Caki2 (cell line): ENCODE data around the gene SERPINI1. TPM values are rescaled to one million over a fixed set of nuclear protein-coding genes. Genes with fewer than 3 reads are reported as not detected.
A peak's percentile ranks its signal among the peaks of the same experiment; 100 is the strongest.
"Not testable (repeated sequence)": the region's sequence is repeated elsewhere in the genome, so short reads cannot be mapped to it uniquely, and the experiment has no call there.

Source experiments
- DNase-seq: peaks from one replicate; pipeline ENCODE4 v3.0.0-alpha.2; 2015; ENCODE audit warnings: low read depth
- in situ Hi-C: cut with HindIII; loops from 2 replicates; pipeline ENCODE4 v1.10.0; 2016; ENCODE audit warnings: low sequenced_read_pairs, low pct_unique_long_range_greater_than_20kb, mixed read lengths
- total RNA-seq: library from RNA; depleted of rRNA; stranded (reverse); fragments of >200 nt; shearing (Covaris generic); gene quantifications from 2 replicates; pipeline ENCODE4 v1.2.3, GENCODE V29; 2014; ENCODE audit warnings: low replicate concordance

SERPINI1 gene
- total RNA-seq, 1 experiment from 2014 or later, result 0.51 TPM

- in situ Hi-C loops, result no loop called here
- no peak for DNase-seq
These were observed 40.7 kb downstream of the SERPINI1 start for GRCh38 chr3:167776066-167776685.

GRCh38 chr3:167777356-167777755 lies 41.8 kb downstream of the SERPINI1 start:
- no peak for DNase-seq
- in situ Hi-C loops, result no loop called here

- no peak for DNase-seq
- in situ Hi-C loops, result no loop called here
These were observed 44.8 kb downstream of the SERPINI1 start for GRCh38 chr3:167780214-167780883.

DNA sequence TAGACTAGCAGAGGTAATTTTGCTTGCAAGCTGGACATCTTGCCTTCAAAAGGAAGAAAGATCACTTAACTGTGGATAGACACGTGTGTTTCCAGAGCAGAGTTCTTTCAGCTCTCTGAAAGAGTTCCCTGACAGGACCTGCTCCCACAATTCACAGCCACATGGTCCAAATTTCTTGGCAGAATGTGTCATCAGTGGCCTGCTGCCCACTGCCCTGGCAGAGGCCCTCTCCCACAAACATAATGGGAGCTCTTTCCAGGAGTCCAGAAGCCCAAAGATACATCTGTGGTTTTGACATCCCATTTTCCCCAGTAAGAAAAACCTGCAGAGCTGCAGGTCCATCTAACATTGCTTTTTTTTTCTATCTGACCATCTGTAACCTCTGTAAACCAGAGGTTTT lies 48.3 kb downstream of the SERPINI1 start:
- in situ Hi-C loops, result no loop called here
- no peak for DNase-seq

DNA sequence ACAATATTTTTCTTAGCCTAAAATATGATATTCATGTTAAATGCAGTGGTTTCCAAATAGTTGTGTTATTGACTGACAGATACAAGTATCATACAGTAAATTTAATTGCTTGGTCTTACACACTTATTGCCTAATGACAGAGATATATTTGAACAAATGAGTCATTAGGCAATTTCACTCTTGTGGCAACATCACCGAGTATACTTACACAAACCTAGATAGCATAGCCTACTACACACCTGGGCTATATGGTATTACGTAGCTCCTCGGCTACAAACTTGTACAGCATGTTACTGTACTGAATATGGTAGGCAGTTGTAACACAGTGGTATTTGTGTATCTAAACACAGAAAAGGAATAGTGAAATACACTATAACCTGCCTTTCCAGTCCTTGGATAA lies 50.3 kb downstream of the SERPINI1 start:
- no peak for DNase-seq
- in situ Hi-C loops, result no loop called here

- in situ Hi-C loops, result no loop called here
- no peak for DNase-seq
These were observed 51.9 kb downstream of the SERPINI1 start for GRCh38 chr3:167787440-167787839.

- DNase-seq, result no peak
- in situ Hi-C loops, result no loop called here
These were observed 62.9 kb downstream of the SERPINI1 start for GRCh38 chr3:167798443-167798842.

- no peak for DNase-seq
- in situ Hi-C loops, result no loop called here
These were observed 73.4 kb downstream of the SERPINI1 start for GRCh38 chr3:167808910-167809309.

GRCh38 chr3:167810236-167810635 lies 74.7 kb downstream of the SERPINI1 start:
- DNase-seq, result no peak
- in situ Hi-C loops, result no loop called here

- no peak for DNase-seq
- in situ Hi-C loops, result no loop called here
These were observed 75.5 kb downstream of the SERPINI1 start for GRCh38 chr3:167811031-167811430.

DNA sequence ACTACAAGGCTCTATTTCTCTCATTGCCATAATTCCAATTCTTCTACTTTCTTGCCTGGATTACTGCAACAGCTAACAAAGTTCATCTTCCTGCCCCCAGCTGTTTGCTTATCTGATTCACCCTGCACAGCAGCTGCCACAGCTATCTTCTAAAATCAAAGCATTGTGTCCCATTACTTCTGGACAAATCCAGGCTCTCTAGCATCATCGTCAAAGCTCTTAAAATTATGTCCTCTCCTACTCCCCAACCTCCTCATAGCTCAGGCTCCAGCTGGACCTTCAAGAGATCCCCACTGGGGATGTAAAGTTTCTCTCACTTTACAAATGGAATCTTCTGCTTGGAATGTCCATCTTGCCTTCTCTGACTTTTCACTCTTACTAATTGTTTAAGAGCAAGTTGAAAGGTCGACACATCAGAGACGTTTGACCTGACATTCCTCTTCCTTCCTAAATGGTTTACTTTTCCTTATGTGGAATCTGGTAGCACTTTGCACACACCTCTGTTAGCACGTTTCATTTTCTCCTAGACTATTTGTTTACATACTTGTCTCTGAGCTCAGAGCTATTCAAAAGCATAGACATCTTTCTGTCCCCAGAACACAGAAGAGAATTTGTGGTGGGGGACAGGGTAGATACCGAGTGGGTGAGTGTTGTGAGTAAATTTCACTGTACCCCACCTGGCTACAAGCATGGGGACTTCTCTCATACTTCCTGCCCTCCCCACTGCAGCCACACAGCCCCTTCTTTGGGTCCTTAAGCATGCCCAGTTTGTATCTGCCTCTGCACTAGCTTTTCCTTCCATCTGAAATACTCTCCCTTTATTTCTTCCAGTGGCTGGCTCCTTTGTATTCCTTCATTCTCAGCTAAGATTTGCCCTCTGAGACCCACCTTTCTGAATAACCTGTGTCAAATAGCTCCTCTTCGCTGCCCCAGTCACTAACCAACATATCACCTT lies 77.9 kb downstream of the SERPINI1 start:
- in situ Hi-C loops, result no loop called here
- no peak for DNase-seq

GRCh38 chr3:167814441-167814951 lies 79.0 kb downstream of the SERPINI1 start:
- no peak for DNase-seq

GRCh38 chr3:167816953-167817352 lies 81.4 kb downstream of the SERPINI1 start:
- no peak for DNase-seq
- in situ Hi-C loops, result no loop called here

More at GRCh38 chr3:167814441-167814951, 79.0 kb downstream of the SERPINI1 start:
- in situ Hi-C loops, result no loop called here

GRCh38 chr3:167820102-167820865 lies 84.8 kb downstream of the SERPINI1 start:
- in situ Hi-C loops, result no loop called here
- peak; percentile 66 for DNase-seq

DNA sequence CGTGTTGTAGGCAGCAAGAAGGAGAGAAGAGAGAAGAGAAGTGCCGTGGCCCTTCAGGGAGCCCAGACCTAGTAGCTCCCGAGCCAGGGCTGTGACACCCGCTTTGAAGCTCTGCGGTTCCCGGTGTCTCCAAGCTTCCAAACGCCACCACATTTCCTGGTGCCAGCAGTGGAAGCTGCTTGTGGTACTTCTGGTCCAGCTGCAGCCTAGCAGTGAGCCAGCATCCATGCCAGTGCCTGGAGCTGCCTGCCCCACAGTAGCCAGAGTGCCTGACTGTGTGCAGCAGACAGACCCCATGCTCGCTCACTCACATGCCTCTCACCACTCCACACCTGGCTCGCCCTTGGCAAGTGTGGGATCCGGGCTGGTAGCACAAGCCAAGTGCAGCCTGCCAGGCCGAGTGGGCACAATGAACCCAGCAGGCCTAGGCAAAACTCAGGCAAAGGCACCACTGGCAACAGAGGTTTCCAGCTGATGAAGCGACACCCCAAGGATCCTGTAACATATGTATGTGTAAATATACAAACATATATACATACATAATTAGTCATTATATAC lies 85.8 kb downstream of the SERPINI1 start:
- in situ Hi-C loops, result no loop called here
- DNase-seq, result no peak

- in situ Hi-C loops, result no loop called here
- no peak for DNase-seq
These were observed 88.2 kb downstream of the SERPINI1 start for GRCh38 chr3:167823738-167824137.

GRCh38 chr3:167827588-167827987 lies 92.1 kb downstream of the SERPINI1 start:
- in situ Hi-C loops, DNase-seq: not testable (repeated sequence)

GRCh38 chr3:167829071-167829470 lies 93.5 kb downstream of the SERPINI1 start:
- no peak for DNase-seq
- in situ Hi-C loops, result no loop called here
